ENCODE measurements around the gene TUBB3. TPM values are rescaled to one million over a fixed set of nuclear protein-coding genes. Genes with fewer than 3 reads are reported as not detected.

TUBB3 gene
- total RNA-seq, 1 donor from 2014 or later: 541 TPM

- H3K9me3 Mint-ChIP-seq: no peaks in the 10 kb centered on the region
- peaks cover 19% of the 10 kb centered on the region for H3K36me3 Mint-ChIP-seq (ENCODE audit: low read depth)
Measured at GRCh38 chr16:89904606-89905510, 18.3 kb upstream of the TUBB3 start.

GRCh38 chr16:89905511-89906139, 17.5 kb upstream of the TUBB3 start:
- Mint-ChIP-seq H3K4me1 (no peaks in the 10 kb centered on the region), H3K27me3 (ENCODE audit: low read depth) (no peaks in the 10 kb centered on the region), H3K36me3 (ENCODE audit: low read depth) (peaks cover 22% of the 10 kb centered on the region), H3K27ac (ENCODE audit: unreplicated experiment) (peak overlapping the region; percentile 62), H3K4me3 (no peak overlapping the region), H3K9me3 (no peaks in the 10 kb centered on the region)
- no peak for DNase-seq (ENCODE audit: low read depth, low spot score)
- no peak for TF ChIP-seq CTCF (conservative IDR thresholded peaks at IDR 0.05)

More at GRCh38 chr16:89904606-89905510, 18.3 kb upstream of the TUBB3 start:
- H3K27me3 Mint-ChIP-seq (ENCODE audit: low read depth): no peaks in the 10 kb centered on the region
- no peaks in the 10 kb centered on the region for H3K4me1 Mint-ChIP-seq
- no peak overlapping the region for H3K4me3 Mint-ChIP-seq
- no peak for DNase-seq (ENCODE audit: low read depth, low spot score)
- H3K27ac Mint-ChIP-seq (ENCODE audit: unreplicated experiment): no peak overlapping the region
- TF ChIP-seq CTCF (conservative IDR thresholded peaks at IDR 0.05): no peak

- H3K27me3 Mint-ChIP-seq (ENCODE audit: low read depth): no peaks in the 10 kb centered on the region
- H3K4me3 Mint-ChIP-seq: no peak overlapping the region
- TF ChIP-seq CTCF (conservative IDR thresholded peaks at IDR 0.05): no peak
- no peak overlapping the region for H3K27ac Mint-ChIP-seq (ENCODE audit: unreplicated experiment)
- no peak for DNase-seq (ENCODE audit: low read depth, low spot score)
- no peaks in the 10 kb centered on the region for H3K4me1 Mint-ChIP-seq
- H3K9me3 Mint-ChIP-seq: no peaks in the 10 kb centered on the region
- H3K36me3 Mint-ChIP-seq (ENCODE audit: low read depth): peaks cover 25% of the 10 kb centered on the region
Measured at GRCh38 chr16:89906140-89907025, 16.8 kb upstream of the TUBB3 start.

GRCh38 chr16:89907055-89907814, 15.9 kb upstream of the TUBB3 start:
- H3K4me3 Mint-ChIP-seq: no peak overlapping the region
- no peak overlapping the region for H3K27ac Mint-ChIP-seq (ENCODE audit: unreplicated experiment)
- H3K36me3 Mint-ChIP-seq (ENCODE audit: low read depth): peaks cover 25% of the 10 kb centered on the region
- no peak for TF ChIP-seq CTCF (conservative IDR thresholded peaks at IDR 0.05)
- no peaks in the 10 kb centered on the region for H3K4me1 Mint-ChIP-seq
- H3K27me3 Mint-ChIP-seq (ENCODE audit: low read depth): no peaks in the 10 kb centered on the region
- DNase-seq (ENCODE audit: low read depth, low spot score): no peak
- H3K9me3 Mint-ChIP-seq: no peaks in the 10 kb centered on the region

GRCh38 chr16:89908236-89908635, 14.9 kb upstream of the TUBB3 start:
- Mint-ChIP-seq H3K27ac (ENCODE audit: unreplicated experiment) (no peak overlapping the region), H3K9me3 (no peaks in the 10 kb centered on the region), H3K36me3 (ENCODE audit: low read depth) (peaks cover 25% of the 10 kb centered on the region), H3K4me1 (no peaks in the 10 kb centered on the region), H3K27me3 (ENCODE audit: low read depth) (no peaks in the 10 kb centered on the region), H3K4me3 (no peak overlapping the region)
- no peak for TF ChIP-seq CTCF (conservative IDR thresholded peaks at IDR 0.05)
- no peak for DNase-seq (ENCODE audit: low read depth, low spot score)
